B cell (primary cell): ENCODE results near the gene PNLIPRP2. TPM values are rescaled to one million over a fixed set of nuclear protein-coding genes. Genes with fewer than 3 reads are reported as not detected.

Experiments
- ATAC-seq: fragments of 200-7000 bp; cut with Tn5 transposase; one replicate; pipeline ENCODE4 v1.10.0; 2021; ENCODE audit warnings: low read depth, mild to moderate bottlenecking, moderate number of reproducible peaks, moderate library complexity
- CTCF ChIA-PET: fragments of 350-600 bp; sonication (Branson Sonifier 250); formaldehyde crosslinking; loops from one replicate; lab custom pipeline; 2021; ENCODE audit warnings: antibody characterized with exemption, inconsistent platforms; lab: Charles Lee
- POLR2A ChIA-PET: fragments of 350-600 bp; sonication (Branson Sonifier 250); formaldehyde crosslinking; loops from one replicate; lab custom pipeline; 2021; ENCODE audit warnings: antibody characterized with exemption; lab: Charles Lee
- DNase-seq: peaks from one replicate; pipeline ENCODE4 v3.0.0; 2013
- H2AFZ ChIP-seq: 2 replicates; pipeline ENCODE4 v1.6.1; 2012; ENCODE audit warnings: mild to moderate bottlenecking, low read depth, low read length; ENCODE audit not compliant: insufficient read depth, poor library complexity, severe bottlenecking
- H3K27ac ChIP-seq, 2 donors: 1 replicate in 1 of 2; 2 replicates in 1 of 2; pipeline ENCODE4 v1.5.1; 2012 to 2013; ENCODE audit warnings: low read length in 2 of 2, mild to moderate bottlenecking in 2 of 2, moderate library complexity in 1 of 2
- H3K27me3 ChIP-seq, 4 experiments: fragments of 200-600 bp in 1 of 4; sonication (generic) in 1 of 4; replicated peaks in 1 of 4; 1 replicate in 2 of 4; 2 replicates in 2 of 4; pipeline versions ENCODE4 v1.6.1 to v1.7.0; 2013 to 2016; ENCODE audit warnings: low read length in 3 of 4, mild to moderate bottlenecking in 2 of 4, mixed read lengths in 1 of 4, moderate library complexity in 1 of 4; ENCODE audit not compliant: insufficient read depth in 4 of 4, control insufficient read depth in 3 of 4; ENCODE audit errors: control extremely low read depth in 1 of 4
- H3K36me3 ChIP-seq, 2 experiments: replicated peaks in 1 of 2; 1 replicate in 1 of 2; 2 replicates in 1 of 2; pipeline versions ENCODE4 v1.6.1 to v1.7.1; 2013; ENCODE audit warnings: low read length in 1 of 2; ENCODE audit not compliant: insufficient read depth in 2 of 2, control insufficient read depth in 1 of 2; ENCODE audit errors: control extremely low read depth in 1 of 2, extremely low read depth in 1 of 2
- H3K4me1 ChIP-seq, 2 donors: fragments of 200-600 bp in 1 of 2; sonication (generic) in 1 of 2; 1 replicate in 1 of 2; 2 replicates in 1 of 2; pipeline versions ENCODE4 v1.5.1 to v1.6.1; 2013 to 2017; ENCODE audit warnings: low read length in 2 of 2; ENCODE audit not compliant: control insufficient read depth in 2 of 2, insufficient read depth in 2 of 2
- H3K4me2 ChIP-seq: replicated peaks from 2 replicates; pipeline ENCODE3; 2012; ENCODE audit warnings: mild to moderate bottlenecking, low read depth, low read length; ENCODE audit not compliant: poor library complexity, severe bottlenecking
- H3K4me3 ChIP-seq, 5 experiments: fragments of 200-600 bp in 1 of 5; sonication (generic) in 1 of 5; 1 replicate in 3 of 5; 2 replicates in 2 of 5; pipeline versions ENCODE4 v1.5.1 to v1.7.0; 2011 to 2016; ENCODE audit warnings: low read length in 4 of 5, mild to moderate bottlenecking in 4 of 5, low read depth in 2 of 5, control low read depth in 1 of 5, moderate library complexity in 1 of 5; ENCODE audit not compliant: insufficient read depth in 1 of 5; ENCODE audit errors: control extremely low read depth in 1 of 5, extremely low read depth in 1 of 5
- H3K79me2 ChIP-seq: fragments of 200-600 bp; sonication (generic); one replicate; pipeline ENCODE4 v1.6.0; 2016; ENCODE audit warnings: low read length; ENCODE audit not compliant: control insufficient read depth, insufficient read depth
- H3K9ac ChIP-seq: fragments of 200-600 bp; sonication (generic); 2 replicates; pipeline ENCODE4 v1.6.1; 2017; ENCODE audit warnings: mild to moderate bottlenecking, low read length, moderate library complexity
- H3K9me3 ChIP-seq, 3 donors: one replicate each; pipeline versions ENCODE4 v1.6.1 to v1.7.1; 2013; ENCODE audit warnings: low read length in 2 of 3; ENCODE audit not compliant: control insufficient read depth in 2 of 3, insufficient read depth in 1 of 3; ENCODE audit errors: control extremely low read depth in 1 of 3
- H4K20me1 ChIP-seq: 2 replicates; pipeline ENCODE4 v1.6.0; 2012; ENCODE audit warnings: mild to moderate bottlenecking, low read length; ENCODE audit not compliant: insufficient read depth, control insufficient read depth, poor library complexity, severe bottlenecking
- H3K27ac Mint-ChIP-seq: one replicate; pipeline ENCODE4 v1.8.0; 2021; ENCODE audit warnings: mixed read lengths
- H3K27me3 Mint-ChIP-seq: one replicate; pipeline ENCODE4 v1.8.0; 2021; ENCODE audit warnings: mixed read lengths
- H3K4me1 Mint-ChIP-seq: one replicate; pipeline ENCODE4 v1.8.0; 2021; ENCODE audit warnings: mixed read lengths
- H3K4me3 Mint-ChIP-seq: one replicate; pipeline ENCODE4 v1.8.0; 2021; ENCODE audit warnings: mixed read lengths
- H3K9me3 Mint-ChIP-seq: one replicate; pipeline ENCODE4 v1.8.0; 2022; ENCODE audit warnings: mixed read lengths; ENCODE audit not compliant: insufficient read depth
- EZH2 ChIP-seq: IDR thresholded peaks from 2 replicates; pipeline ENCODE4 v1.6.1; 2012; ENCODE audit warnings: borderline replicate concordance, low read depth, mild to moderate bottlenecking, moderate library complexity, low read length; ENCODE audit not compliant: insufficient read depth, poor library complexity, severe bottlenecking
- WGBS: methylation state at CpG from one replicate; pipeline ENCODE4 v1.1.5; 2013; ENCODE audit warnings: missing lambda C conversion rate; ENCODE audit not compliant: insufficient coverage; 5-methylcytosine and 5-hydroxymethylcytosine counted together
- intact Hi-C: fragments of 100-400 bp; cut with micrococcal nuclease; formaldehyde crosslinking; loops from one replicate; pipeline ENCODE4 v1.10.0; 2022
- polyA plus RNA-seq: library from polyadenylated mRNA; depleted of rRNA; stranded (reverse); fragments of >200 nt; gene quantifications from 2 replicates; pipeline ENCODE4 v1.2.3, GENCODE V29; 2012
- total RNA-seq, 2 donors: library from RNA; stranded (reverse); fragments of 120-200 nt in 1 of 2; gene quantifications; 1 replicate in 1 of 2; 2 replicates in 1 of 2; pipeline versions ENCODE4 v1.2.3 to v1.2.4, GENCODE V29; 2013 to 2022
- TF ChIP-seq, protein P1 (sequence below): fragments of 200-600 bp; IDR thresholded peaks from one replicate; pipeline ENCODE4 v1.8.0; 2022; ENCODE audit warnings: antibody characterized with exemption, mild to moderate bottlenecking

The PNLIPRP2 gene
- total and polyA plus RNA-seq, 2 donors (not counting 1 experiment from before 2014, with no cell fraction given), result not detected

DNA sequence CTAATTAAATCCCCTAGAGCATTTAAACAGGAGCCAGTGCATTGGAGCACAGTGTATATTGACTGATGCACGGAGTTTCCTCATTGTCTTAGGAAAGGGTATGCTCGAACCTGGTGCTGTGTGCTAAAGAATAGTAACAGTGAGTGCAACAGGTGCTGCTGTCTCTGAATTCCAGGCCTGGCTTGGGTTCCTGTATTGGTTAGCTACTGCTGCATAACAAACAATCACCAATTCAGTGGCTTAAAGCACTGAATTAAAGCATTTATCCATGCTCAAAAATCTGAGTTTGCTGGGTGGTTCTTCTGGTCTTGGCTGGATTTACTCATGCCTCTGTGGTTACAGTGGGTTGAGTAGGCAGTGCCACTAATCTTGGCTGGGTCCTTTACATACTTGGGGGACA lies 31.8 kb upstream of the PNLIPRP2 start:
- no peaks in the 10 kb centered on the region for H3K4me1 Mint-ChIP-seq
- ATAC-seq (no peak), DNase-seq (no peak)
- H3K27me3 Mint-ChIP-seq, result no peaks in the 10 kb centered on the region
- ChIA-PET POLR2A (no interaction called here), CTCF (no interaction called here)
- H3K4me3 ChIP-seq, result no peak overlapping the region
- H3K9ac ChIP-seq, result no peak overlapping the region
- no peak overlapping the region for H3K27ac Mint-ChIP-seq
- no peak overlapping the region for H2AFZ ChIP-seq
- intact Hi-C loops, result no loop called here
- H3K79me2 ChIP-seq, result no peaks in the 10 kb centered on the region
- H4K20me1 ChIP-seq, result no peaks in the 10 kb centered on the region
- H3K4me1 ChIP-seq, result no peaks in the 10 kb centered on the region
- H3K36me3 ChIP-seq, result no peaks in the 10 kb centered on the region
- no peak overlapping the region for H3K4me3 Mint-ChIP-seq
- H3K9me3 ChIP-seq, result no peaks in the 10 kb centered on the region
- no peak overlapping the region for H3K27ac ChIP-seq
- no peaks in the 10 kb centered on the region for H3K9me3 Mint-ChIP-seq
- no peak overlapping the region for H3K4me2 ChIP-seq
- WGBS, result 89% methylated on average over 2 of the region's 2 CpGs
- TF ChIP-seq, protein P1, sequence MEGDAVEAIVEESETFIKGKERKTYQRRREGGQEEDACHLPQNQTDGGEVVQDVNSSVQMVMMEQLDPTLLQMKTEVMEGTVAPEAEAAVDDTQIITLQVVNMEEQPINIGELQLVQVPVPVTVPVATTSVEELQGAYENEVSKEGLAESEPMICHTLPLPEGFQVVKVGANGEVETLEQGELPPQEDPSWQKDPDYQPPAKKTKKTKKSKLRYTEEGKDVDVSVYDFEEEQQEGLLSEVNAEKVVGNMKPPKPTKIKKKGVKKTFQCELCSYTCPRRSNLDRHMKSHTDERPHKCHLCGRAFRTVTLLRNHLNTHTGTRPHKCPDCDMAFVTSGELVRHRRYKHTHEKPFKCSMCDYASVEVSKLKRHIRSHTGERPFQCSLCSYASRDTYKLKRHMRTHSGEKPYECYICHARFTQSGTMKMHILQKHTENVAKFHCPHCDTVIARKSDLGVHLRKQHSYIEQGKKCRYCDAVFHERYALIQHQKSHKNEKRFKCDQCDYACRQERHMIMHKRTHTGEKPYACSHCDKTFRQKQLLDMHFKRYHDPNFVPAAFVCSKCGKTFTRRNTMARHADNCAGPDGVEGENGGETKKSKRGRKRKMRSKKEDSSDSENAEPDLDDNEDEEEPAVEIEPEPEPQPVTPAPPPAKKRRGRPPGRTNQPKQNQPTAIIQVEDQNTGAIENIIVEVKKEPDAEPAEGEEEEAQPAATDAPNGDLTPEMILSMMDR, result no peak
- no peak for TF ChIP-seq EZH2
- H3K27me3 ChIP-seq, result no peaks in the 10 kb centered on the region

DNA sequence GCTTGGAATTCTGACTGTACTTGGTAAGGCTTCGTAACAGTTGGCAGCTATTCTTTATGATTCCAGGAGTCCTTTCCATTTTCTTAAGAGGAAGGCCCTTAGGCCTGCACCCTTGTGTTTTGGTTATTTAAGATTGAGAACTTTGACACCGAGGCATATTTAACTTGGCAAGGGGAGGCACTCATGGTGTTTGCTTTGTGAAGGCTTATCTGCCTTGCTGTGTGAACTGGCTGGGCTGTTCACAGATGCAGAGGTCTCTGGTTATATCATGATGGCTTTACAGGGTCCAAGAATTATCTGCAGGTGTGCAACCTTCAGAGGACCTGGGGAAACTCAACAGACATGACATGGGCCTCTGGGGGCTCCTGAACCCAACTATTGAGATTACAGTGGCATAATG lies 30.8 kb upstream of the PNLIPRP2 start:
- no peaks in the 10 kb centered on the region for H3K27me3 ChIP-seq
- no peaks in the 10 kb centered on the region for H3K79me2 ChIP-seq
- H3K9me3 ChIP-seq, result peaks cover 0 to 3% (median 0%) of the 10 kb centered on the region in 3 donors
- TF ChIP-seq EZH2, result no peak
- TF ChIP-seq, protein P1, result no peak
- 96% methylated on average over 2 of the region's 2 CpGs for WGBS
- Mint-ChIP-seq H3K9me3 (no peaks in the 10 kb centered on the region), H3K4me3 (no peak overlapping the region), H3K27ac (no peak overlapping the region), H3K4me1 (no peaks in the 10 kb centered on the region), H3K27me3 (no peaks in the 10 kb centered on the region)
- ATAC-seq, result no peak
- no peaks in the 10 kb centered on the region for H3K4me1 ChIP-seq
- H3K9ac ChIP-seq, result no peak overlapping the region
- intact Hi-C loops, result no loop called here
- no peak overlapping the region for H3K4me2 ChIP-seq
- no peak overlapping the region for H2AFZ ChIP-seq
- ChIA-PET CTCF (no interaction called here), POLR2A (no interaction called here)
- no peak for DNase-seq
- H4K20me1 ChIP-seq, result no peaks in the 10 kb centered on the region
- no peak overlapping the region for H3K4me3 ChIP-seq
- no peaks in the 10 kb centered on the region for H3K36me3 ChIP-seq
- no peak overlapping the region for H3K27ac ChIP-seq
